Measurements from ENCODE around the gene CYP2C18.

CYP2C18 gene

DNA sequence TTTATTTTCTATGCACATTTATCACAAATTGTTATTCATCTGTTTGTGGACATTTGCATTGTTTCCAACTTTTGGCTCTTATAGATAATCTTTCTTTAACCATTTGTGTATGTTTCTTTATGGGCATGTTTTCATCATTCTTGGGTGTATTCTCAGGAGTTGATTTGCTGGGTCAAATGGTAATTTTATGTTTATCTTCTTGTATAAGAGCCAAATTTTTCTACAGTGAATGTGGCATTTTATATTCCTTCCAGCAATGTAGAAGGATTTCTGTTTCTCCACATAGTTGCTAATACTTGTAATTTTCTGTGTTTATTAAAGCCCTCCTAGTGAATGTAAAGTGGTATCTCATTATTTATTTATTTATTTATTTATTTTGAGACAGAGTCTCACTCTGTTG lies 100.7 kb downstream of the CYP2C18 start:
- Mint-ChIP-seq H3K27me3 (ENCODE audit: low read depth) (no peaks in the 10 kb centered on the region), H3K4me3 (no peak overlapping the region), H3K4me1 (no peaks in the 10 kb centered on the region), H3K36me3 (ENCODE audit: low read depth) (no peaks in the 10 kb centered on the region), H3K9me3 (no peaks in the 10 kb centered on the region), H3K27ac (no peak overlapping the region)
- TF ChIP-seq, protein P1, sequence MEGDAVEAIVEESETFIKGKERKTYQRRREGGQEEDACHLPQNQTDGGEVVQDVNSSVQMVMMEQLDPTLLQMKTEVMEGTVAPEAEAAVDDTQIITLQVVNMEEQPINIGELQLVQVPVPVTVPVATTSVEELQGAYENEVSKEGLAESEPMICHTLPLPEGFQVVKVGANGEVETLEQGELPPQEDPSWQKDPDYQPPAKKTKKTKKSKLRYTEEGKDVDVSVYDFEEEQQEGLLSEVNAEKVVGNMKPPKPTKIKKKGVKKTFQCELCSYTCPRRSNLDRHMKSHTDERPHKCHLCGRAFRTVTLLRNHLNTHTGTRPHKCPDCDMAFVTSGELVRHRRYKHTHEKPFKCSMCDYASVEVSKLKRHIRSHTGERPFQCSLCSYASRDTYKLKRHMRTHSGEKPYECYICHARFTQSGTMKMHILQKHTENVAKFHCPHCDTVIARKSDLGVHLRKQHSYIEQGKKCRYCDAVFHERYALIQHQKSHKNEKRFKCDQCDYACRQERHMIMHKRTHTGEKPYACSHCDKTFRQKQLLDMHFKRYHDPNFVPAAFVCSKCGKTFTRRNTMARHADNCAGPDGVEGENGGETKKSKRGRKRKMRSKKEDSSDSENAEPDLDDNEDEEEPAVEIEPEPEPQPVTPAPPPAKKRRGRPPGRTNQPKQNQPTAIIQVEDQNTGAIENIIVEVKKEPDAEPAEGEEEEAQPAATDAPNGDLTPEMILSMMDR (IDR thresholded peaks at IDR 0.05; ENCODE audit: unreplicated experiment in 3 of 3), result no peak

DNA sequence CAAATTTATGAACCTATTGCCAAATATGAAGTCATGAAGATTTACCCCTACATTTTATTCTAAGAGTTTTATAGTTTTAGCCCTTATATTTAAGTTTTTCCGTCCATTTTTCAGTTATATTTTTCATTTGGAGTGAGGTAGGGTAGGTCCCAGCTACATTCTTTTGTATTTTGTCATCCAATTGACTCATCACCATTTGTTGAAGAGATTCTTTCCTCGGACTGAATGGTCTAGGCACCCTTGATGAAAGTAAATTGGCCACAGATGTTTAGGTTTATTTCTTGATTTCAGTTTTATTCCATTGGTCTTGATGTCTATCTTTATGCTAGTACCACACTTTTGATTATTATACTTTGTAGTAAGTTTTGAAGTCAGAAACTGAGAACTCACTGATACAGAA lies 101.7 kb downstream of the CYP2C18 start:
- Mint-ChIP-seq H3K4me1 (no peaks in the 10 kb centered on the region), H3K27ac (no peak overlapping the region), H3K9me3 (no peaks in the 10 kb centered on the region), H3K27me3 (ENCODE audit: low read depth) (no peaks in the 10 kb centered on the region), H3K4me3 (no peak overlapping the region), H3K36me3 (ENCODE audit: low read depth) (no peaks in the 10 kb centered on the region)
- TF ChIP-seq, protein P1 (IDR thresholded peaks at IDR 0.05; ENCODE audit: unreplicated experiment in 3 of 3), result no peak
